Urinary bladder (tissue), 4 donors: ENCODE data around the gene MAGI2. TPM values are rescaled to one million over a fixed set of nuclear protein-coding genes. Genes with fewer than 3 reads are reported as not detected.
"Not testable (repeated sequence)": the region's sequence is repeated elsewhere in the genome, so short reads cannot be mapped to it uniquely, and the experiment has no call there.

Experiments used
- DNase-seq: peaks from one replicate; pipeline ENCODE4 v3.0.0-alpha.2; 2015; ENCODE audit errors: extremely low spot score
- H3K27ac ChIP-seq: one replicate; pipeline ENCODE4 v1.5.1; 2013; ENCODE audit warnings: low read depth, mild to moderate bottlenecking, moderate library complexity
- H3K36me3 ChIP-seq: one replicate; pipeline ENCODE4 v1.6.1; 2013; ENCODE audit warnings: mild to moderate bottlenecking, moderate library complexity; ENCODE audit not compliant: insufficient read depth
- H3K4me1 ChIP-seq: one replicate; pipeline ENCODE4 v1.6.1; 2013; ENCODE audit warnings: mild to moderate bottlenecking, moderate library complexity; ENCODE audit not compliant: insufficient read depth
- H3K4me3 ChIP-seq: one replicate; pipeline ENCODE4 v1.5.1; 2013; ENCODE audit warnings: low read depth, low read length
- WGBS: extraction: QIAGEN DNeasy Blood & Tissue Kit; methylation state at CpG from one replicate; pipeline ENCODE4 v1.1.7; 2013; 5-methylcytosine and 5-hydroxymethylcytosine counted together
- polyA plus RNA-seq: library from polyadenylated mRNA; stranded (reverse); fragments of 200-250 nt; gene quantifications from one replicate; pipeline ENCODE4 v1.2.3, GENCODE V29; 2013
- total RNA-seq: library from RNA; depleted of rRNA; stranded (reverse); fragments of >200 nt; gene quantifications from one replicate; pipeline ENCODE4 v1.2.3, GENCODE V29; 2014
- donor health status: healthy with polysubstance abuse.
- donor health status: healthy.

MAGI2 gene
- total and polyA plus RNA-seq, 2 donors: 7.6 to 37.4 TPM

DNA sequence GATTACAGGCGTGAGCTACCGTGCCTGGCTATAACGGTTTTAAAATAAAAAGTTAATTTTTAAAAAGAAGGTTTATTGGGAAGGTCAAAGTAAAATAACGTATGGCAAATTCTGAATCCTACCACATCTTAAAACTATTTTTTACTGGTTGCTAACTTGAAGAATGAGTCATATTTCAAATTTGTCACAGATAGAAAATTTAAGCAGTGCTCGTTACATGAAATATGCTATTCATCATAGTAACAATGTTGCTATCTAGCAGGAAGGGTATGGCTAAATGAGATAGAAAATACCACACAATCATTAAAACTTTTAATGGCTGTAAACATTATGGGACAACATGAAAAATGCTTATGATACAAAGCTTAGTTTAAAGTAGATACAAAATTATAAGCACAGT, 1154.4 kb downstream of the MAGI2 start:
- no peaks in the 10 kb centered on the region for H3K4me1 ChIP-seq
- no peak for DNase-seq
- WGBS: 93% methylated on average over 5 of the region's 5 CpGs
- H3K27ac ChIP-seq: no peak overlapping the region
- H3K36me3 ChIP-seq: no peaks in the 10 kb centered on the region
- no peak overlapping the region for H3K4me3 ChIP-seq

DNA sequence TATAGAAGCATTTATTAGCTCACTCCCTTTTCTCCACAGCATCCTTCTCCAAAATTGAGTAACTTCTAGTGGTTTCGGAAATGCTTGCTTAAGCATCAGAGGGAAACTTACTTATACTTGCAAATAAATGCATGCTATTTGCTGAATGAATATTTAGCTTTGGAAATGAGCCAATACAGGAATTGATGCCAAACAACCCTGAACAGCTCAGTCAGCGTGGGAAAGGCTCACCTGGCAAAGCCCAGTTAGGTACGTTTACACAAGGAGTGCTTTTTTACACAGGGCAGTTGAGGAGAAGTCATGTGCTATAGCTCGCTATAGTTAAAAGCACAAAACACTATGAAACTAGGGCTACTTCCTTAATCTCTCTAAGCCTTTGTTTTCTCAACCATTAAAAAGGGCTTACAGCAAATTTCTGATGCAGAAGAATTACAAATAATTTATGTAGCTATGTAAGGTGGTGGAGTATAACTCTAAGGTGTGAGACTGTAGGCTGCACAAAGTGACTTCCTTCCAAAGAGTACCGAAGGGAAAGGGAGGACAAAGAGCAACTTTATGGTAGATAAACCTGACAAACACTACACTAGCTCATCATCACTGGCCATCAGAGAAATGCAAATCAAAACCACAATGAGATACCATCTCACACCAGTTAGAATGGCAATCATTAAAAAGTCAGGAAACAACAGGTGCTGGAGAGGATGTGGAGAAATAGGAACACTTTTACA, 1156.7 kb downstream of the MAGI2 start:
- DNase-seq: no peak
- Histone ChIP-seq H3K4me3 (no peak overlapping the region), H3K4me1 (no peaks in the 10 kb centered on the region), H3K36me3 (no peaks in the 10 kb centered on the region), H3K27ac (no peak overlapping the region)
- WGBS: 80% methylated on average over 5 of the region's 5 CpGs

GRCh38 chr7:78296046-78296597, 1157.3 kb downstream of the MAGI2 start:
- 87% methylated on average over 2 of the region's 2 CpGs for WGBS
- no peaks in the 10 kb centered on the region for H3K36me3 ChIP-seq
- DNase-seq: no peak
- no peaks in the 10 kb centered on the region for H3K4me1 ChIP-seq
- no peak overlapping the region for H3K4me3 ChIP-seq
- H3K27ac ChIP-seq: no peak overlapping the region

DNA sequence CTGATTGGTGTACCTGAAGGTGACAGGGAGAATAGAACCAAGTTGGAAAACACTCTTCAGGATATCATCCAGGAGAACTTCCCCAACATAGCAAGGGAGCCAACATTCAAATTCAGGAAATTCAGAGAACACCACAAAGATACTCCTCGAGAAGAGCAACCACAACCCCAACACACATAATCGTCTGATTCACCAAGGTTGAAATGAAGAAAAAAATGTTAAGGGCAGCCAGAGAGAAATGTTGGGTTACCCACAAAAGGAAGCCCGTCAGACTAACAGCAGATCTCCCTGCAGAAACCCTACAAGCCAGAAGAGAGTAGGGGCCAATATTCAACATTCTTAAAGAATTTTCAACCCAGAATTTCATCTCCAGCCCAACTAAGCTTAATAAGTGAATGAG, 1164.0 kb downstream of the MAGI2 start:
- not testable (repeated sequence) for H3K27ac ChIP-seq, H3K36me3 ChIP-seq, H3K4me1 ChIP-seq, DNase-seq, H3K4me3 ChIP-seq
- WGBS: 76% methylated on average over 3 of the region's 3 CpGs

GRCh38 chr7:78284945-78285344, 1168.5 kb downstream of the MAGI2 start:
- WGBS: 35% methylated on average over 4 of the region's 4 CpGs
- Histone ChIP-seq H3K4me3 (no peak overlapping the region), H3K27ac (no peak overlapping the region), H3K36me3 (no peaks in the 10 kb centered on the region), H3K4me1 (no peaks in the 10 kb centered on the region)
- no peak for DNase-seq

- no peaks in the 10 kb centered on the region for H3K36me3 ChIP-seq
- no peak for DNase-seq
- H3K4me1 ChIP-seq: no peaks in the 10 kb centered on the region
- H3K27ac ChIP-seq: no peak overlapping the region
- 85% methylated on average over 2 of the region's 2 CpGs for WGBS
- H3K4me3 ChIP-seq: no peak overlapping the region
These were observed 1173.2 kb downstream of the MAGI2 start for GRCh38 chr7:78280276-78280675.

- Histone ChIP-seq H3K36me3 (no peaks in the 10 kb centered on the region), H3K4me1 (no peaks in the 10 kb centered on the region), H3K27ac (no peak overlapping the region), H3K4me3 (no peak overlapping the region)
- 98% methylated on average over 1 of the region's 1 CpG for WGBS
- DNase-seq: no peak
These were observed 1174.0 kb downstream of the MAGI2 start for GRCh38 chr7:78279457-78279856.

GRCh38 chr7:78279032-78279431, 1174.4 kb downstream of the MAGI2 start:
- WGBS: 70% methylated on average over 4 of the region's 4 CpGs
- Histone ChIP-seq H3K36me3 (no peaks in the 10 kb centered on the region), H3K4me3 (no peak overlapping the region), H3K4me1 (no peaks in the 10 kb centered on the region), H3K27ac (no peak overlapping the region)
- DNase-seq: no peak

DNA sequence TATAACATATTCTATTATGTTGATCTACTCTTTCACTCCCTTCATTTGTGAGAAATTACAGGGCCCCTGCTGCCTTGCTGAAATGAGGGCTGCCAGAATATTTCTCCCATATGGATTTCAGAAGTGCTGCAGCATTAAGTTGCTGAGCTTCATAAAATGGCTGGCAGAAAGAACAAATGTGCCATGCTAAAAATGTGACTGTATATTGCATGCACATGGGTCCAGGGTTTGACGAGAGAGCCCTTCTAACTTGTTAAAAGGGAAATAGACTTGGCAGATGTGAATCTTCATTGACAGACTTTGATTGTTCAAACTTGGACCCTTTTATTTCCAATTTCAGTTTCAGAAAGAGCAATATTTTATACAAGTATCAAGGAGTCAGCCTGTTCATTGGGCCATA, 1186.3 kb downstream of the MAGI2 start:
- Histone ChIP-seq H3K36me3 (no peaks in the 10 kb centered on the region), H3K4me1 (no peaks in the 10 kb centered on the region), H3K27ac (no peak overlapping the region), H3K4me3 (no peak overlapping the region)
- WGBS: 97% methylated on average over 1 of the region's 1 CpG
- DNase-seq: no peak

- Histone ChIP-seq H3K36me3 (no peaks in the 10 kb centered on the region), H3K4me1 (no peaks in the 10 kb centered on the region), H3K4me3 (no peak overlapping the region), H3K27ac (no peak overlapping the region)
- no peak for DNase-seq
- WGBS: 92% methylated on average over 4 of the region's 4 CpGs
These were observed 1188.0 kb downstream of the MAGI2 start for GRCh38 chr7:78265486-78265885.

DNA sequence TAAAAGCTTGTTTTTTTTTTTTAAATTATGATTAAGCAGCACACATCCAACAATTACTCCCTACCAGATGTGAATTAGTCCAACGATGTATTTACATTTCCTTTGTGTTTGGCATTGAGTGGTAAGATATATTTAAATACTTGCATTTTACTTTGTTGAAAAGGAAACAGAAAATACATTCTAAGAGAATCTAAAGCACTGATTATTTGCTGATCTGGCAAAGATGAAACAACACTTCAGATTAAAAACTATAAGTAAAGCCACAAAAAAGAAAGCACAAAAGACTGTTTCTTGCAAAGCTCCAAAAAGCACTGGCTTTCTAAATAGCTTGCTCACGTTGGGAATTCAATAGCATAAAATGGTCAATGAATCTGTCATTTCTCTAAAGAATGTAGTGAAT, 1188.4 kb downstream of the MAGI2 start:
- no peak for DNase-seq
- H3K4me1 ChIP-seq: no peaks in the 10 kb centered on the region
- H3K27ac ChIP-seq: no peak overlapping the region
- H3K4me3 ChIP-seq: no peak overlapping the region
- 44% methylated on average over 2 of the region's 2 CpGs for WGBS
- H3K36me3 ChIP-seq: no peaks in the 10 kb centered on the region

GRCh38 chr7:78264105-78264504, 1189.4 kb downstream of the MAGI2 start:
- H3K4me1 ChIP-seq: no peaks in the 10 kb centered on the region
- WGBS: 90% methylated on average over 1 of the region's 1 CpG

GRCh38 chr7:78261739-78262138, 1191.7 kb downstream of the MAGI2 start:
- Histone ChIP-seq H3K4me1 (no peaks in the 10 kb centered on the region), H3K27ac (no peak overlapping the region), H3K4me3 (no peak overlapping the region), H3K36me3 (no peaks in the 10 kb centered on the region)
- 94% methylated on average over 1 of the region's 1 CpG for WGBS
- no peak for DNase-seq

More at GRCh38 chr7:78264105-78264504, 1189.4 kb downstream of the MAGI2 start:
- Histone ChIP-seq H3K27ac (no peak overlapping the region), H3K4me3 (no peak overlapping the region), H3K36me3 (no peaks in the 10 kb centered on the region)
- no peak for DNase-seq

- Histone ChIP-seq H3K36me3 (no peaks in the 10 kb centered on the region), H3K4me3 (no peak overlapping the region)
- 87% methylated on average over 2 of the region's 2 CpGs for WGBS
These were observed 1192.2 kb downstream of the MAGI2 start for GRCh38 chr7:78261302-78261701.

More at GRCh38 chr7:78261302-78261701, 1192.2 kb downstream of the MAGI2 start:
- Histone ChIP-seq H3K27ac (no peak overlapping the region), H3K4me1 (no peaks in the 10 kb centered on the region)
- no peak for DNase-seq
